HepG2 (cell line): ENCODE results near the gene PLA2G4F. TPM values are rescaled to one million over a fixed set of nuclear protein-coding genes. Genes with fewer than 3 reads are reported as not detected.

Experiments used
- AHDC1 ChIP-seq: sonication (generic); formaldehyde crosslinking; IDR thresholded peaks from 2 replicates; pipeline ENCODE4 v1.5.1; 2020; ENCODE audit warnings: mild to moderate bottlenecking, missing genetic modification reagents, borderline replicate concordance
- CEBPG ChIP-seq: IDR thresholded peaks from 2 replicates; pipeline ENCODE4 v1.6.1; 2016
- FOXC1 ChIP-seq: sonication (generic); formaldehyde crosslinking; IDR thresholded peaks from 2 replicates; pipeline ENCODE4 v1.8.0; 2022; ENCODE audit warnings: mild to moderate bottlenecking, missing genetic modification reagents, borderline replicate concordance
- FOXP4 ChIP-seq: sonication (generic); formaldehyde crosslinking; IDR thresholded peaks from 2 replicates; pipeline ENCODE4 v1.4.0; 2020; ENCODE audit warnings: missing genetic modification reagents
- MAF1 ChIP-seq: sonication (generic); formaldehyde crosslinking; IDR thresholded peaks from 2 replicates; pipeline ENCODE4 v1.5.0; 2020; ENCODE audit warnings: missing genetic modification reagents, borderline replicate concordance
- MEIS1 ChIP-seq: sonication (generic); formaldehyde crosslinking; IDR thresholded peaks from 2 replicates; pipeline ENCODE4 v1.9.0; 2021; ENCODE audit warnings: mild to moderate bottlenecking, missing genetic modification reagents, moderate library complexity, borderline replicate concordance
- MIER3 ChIP-seq: IDR thresholded peaks from 2 replicates; pipeline ENCODE4 v1.6.1; 2016; ENCODE audit warnings: missing compliant biosample characterization, borderline replicate concordance
- NFATC3 ChIP-seq: sonication (generic); formaldehyde crosslinking; IDR thresholded peaks from 2 replicates; pipeline ENCODE4 v1.5.1; 2020; ENCODE audit warnings: mild to moderate bottlenecking, missing genetic modification reagents
- SKIL ChIP-seq: sonication (generic); formaldehyde crosslinking; IDR thresholded peaks from 2 replicates; pipeline ENCODE4 v1.8.0; 2022; ENCODE audit warnings: missing genetic modification reagents, mild to moderate bottlenecking, moderate library complexity, borderline replicate concordance
- SMAD1 ChIP-seq: sonication (generic); formaldehyde crosslinking; IDR thresholded peaks from 2 replicates; pipeline ENCODE4 v1.4.0; 2020; ENCODE audit warnings: missing genetic modification reagents, low read depth, mild to moderate bottlenecking, borderline replicate concordance
- SRF ChIP-seq: IDR thresholded peaks from 2 replicates; pipeline ENCODE4 v1.6.1; 2011; ENCODE audit warnings: mild to moderate bottlenecking, low read depth, low read length, moderate library complexity
- STAT5B ChIP-seq: sonication (generic); formaldehyde crosslinking; IDR thresholded peaks from 2 replicates; pipeline ENCODE4 v1.4.0; 2020; ENCODE audit warnings: missing genetic modification reagents
- ZNF280D ChIP-seq: sonication (generic); formaldehyde crosslinking; IDR thresholded peaks from 2 replicates; pipeline ENCODE4 v1.5.1; 2020; ENCODE audit warnings: mild to moderate bottlenecking, missing genetic modification reagents
- ZNF431 ChIP-seq: sonication (generic); formaldehyde crosslinking; IDR thresholded peaks from 2 replicates; pipeline ENCODE4 v1.9.0; 2022; ENCODE audit warnings: missing genetic modification reagents, low read depth, mild to moderate bottlenecking, borderline replicate concordance
- ZNF597 ChIP-seq: sonication (generic); formaldehyde crosslinking; IDR thresholded peaks from 2 replicates; pipeline ENCODE4 v1.5.0; 2020; ENCODE audit warnings: missing genetic modification reagents
- polyA plus RNA-seq, 8 experiments: library from polyadenylated mRNA; depleted of rRNA in 3 of 8; stranded (reverse) in 7 of 8; unstranded in 1 of 8; fragments of >200 nt; fragmentation: Illumina TruSeq in 4 of 8; extraction: Trizol in 4 of 8; gene quantifications; 2 replicates each; pipeline versions ENCODE4 v1.2.1 to v1.2.3, GENCODE V29; 2011 to 2016; ENCODE audit warnings: low read depth in 4 of 8, missing spikeins in 1 of 8, mixed read lengths in 1 of 8; ENCODE audit not compliant: insufficient read depth in 1 of 8
- total RNA-seq, 5 experiments: library from RNA; depleted of rRNA; stranded (reverse); fragments of >200 nt; fragmentation: Illumina TruSeq; extraction: Trizol; gene quantifications; 2 replicates each; pipeline ENCODE4 v1.2.3, GENCODE V29; 2016; ENCODE audit warnings: low read depth in 1 of 5

The PLA2G4F gene
- total and polyA plus RNA-seq, 2 of the 13 experiments (the other 11 are each of a cell fraction or from before 2014, with no cell fraction given): 0.07 TPM; not detected in 1

GRCh38 chr15:42138968-42139386, 17.5 kb downstream of the PLA2G4F start (continued):
- TF ChIP-seq FOXP4 (CRISPR knock-in tag): peak; percentile 96
- peak; percentile 83 for TF ChIP-seq AHDC1 (CRISPR knock-in tag)
- TF ChIP-seq STAT5B (CRISPR knock-in tag): 0 out of 2 replicates have a peak, but pooled peaks have one; percentile 39
- TF ChIP-seq SKIL (CRISPR knock-in tag): no peak
- no peak for TF ChIP-seq SRF
- TF ChIP-seq CEBPG (CRISPR knock-in tag): peak; percentile 45
- no peak for TF ChIP-seq ZNF597 (CRISPR knock-in tag)
- no peak for TF ChIP-seq NFATC3 (CRISPR knock-in tag)
- no peak; the same call in 1 of the 2 replicates for TF ChIP-seq FOXC1 (CRISPR knock-in tag)
- peak; percentile 89; the same call in 1 of the 2 replicates for TF ChIP-seq MIER3 (CRISPR knock-in tag)
- no peak; the same call in 1 of the 2 replicates for TF ChIP-seq MEIS1 (CRISPR knock-in tag)
- peak; percentile 100 for TF ChIP-seq ZNF280D (CRISPR knock-in tag)
- no peak for TF ChIP-seq MAF1
- no peak for TF ChIP-seq SMAD1 (CRISPR knock-in tag)
- TF ChIP-seq ZNF431 (CRISPR knock-in tag): no peak; the same call in 1 of the 2 replicates
